ENCODE results near the gene NTM. TPM values are rescaled to one million over a fixed set of nuclear protein-coding genes. Genes with fewer than 3 reads are reported as not detected.

NTM gene
- total RNA-seq, 1 experiment from 2014 or later: 15.8 TPM

GRCh38 chr11:131642756-131643531, 272.5 kb downstream of the NTM start:
- DNase-seq (ENCODE audit: low read depth): no peak

- DNase-seq (ENCODE audit: low read depth): no peak
Measured at GRCh38 chr11:131644204-131644795, 273.9 kb downstream of the NTM start.

GRCh38 chr11:131645237-131645636, 274.8 kb downstream of the NTM start:
- peak; percentile 27 for DNase-seq (ENCODE audit: low read depth)

GRCh38 chr11:131649856-131650255, 279.4 kb downstream of the NTM start:
- no peak for DNase-seq (ENCODE audit: low read depth)

- peak; percentile 31 for DNase-seq (ENCODE audit: low read depth)
Measured at GRCh38 chr11:131652231-131652630, 281.8 kb downstream of the NTM start.

GRCh38 chr11:131653260-131653659, 282.8 kb downstream of the NTM start:
- DNase-seq (ENCODE audit: low read depth): no peak

GRCh38 chr11:131654849-131655248, 284.4 kb downstream of the NTM start:
- no peak for DNase-seq (ENCODE audit: low read depth)

GRCh38 chr11:131656179-131656838, 285.9 kb downstream of the NTM start:
- no peak for DNase-seq (ENCODE audit: low read depth)

- DNase-seq (ENCODE audit: low read depth): no peak
Measured at GRCh38 chr11:131656839-131657211, 286.4 kb downstream of the NTM start.

GRCh38 chr11:131658414-131658813, 288.0 kb downstream of the NTM start:
- no peak for DNase-seq (ENCODE audit: low read depth)

- no peak for DNase-seq (ENCODE audit: low read depth)
Measured at GRCh38 chr11:131658952-131659351, 288.5 kb downstream of the NTM start.

- DNase-seq (ENCODE audit: low read depth): no peak
Measured at GRCh38 chr11:131659931-131660330, 289.5 kb downstream of the NTM start.

GRCh38 chr11:131661132-131661531, 290.7 kb downstream of the NTM start:
- peak; percentile 44 for DNase-seq (ENCODE audit: low read depth)

- peak; percentile 18 for DNase-seq (ENCODE audit: low read depth)
Measured at GRCh38 chr11:131662317-131662972, 292.0 kb downstream of the NTM start.

- no peak for DNase-seq (ENCODE audit: low read depth)
Measured at GRCh38 chr11:131662993-131663392, 292.6 kb downstream of the NTM start.

- no peak for DNase-seq (ENCODE audit: low read depth)
Measured at GRCh38 chr11:131663405-131664200, 293.2 kb downstream of the NTM start.

GRCh38 chr11:131664293-131664692, 293.9 kb downstream of the NTM start:
- DNase-seq (ENCODE audit: low read depth): no peak

- DNase-seq (ENCODE audit: low read depth): no peak
Measured at GRCh38 chr11:131664816-131665215, 294.4 kb downstream of the NTM start.

- no peak for DNase-seq (ENCODE audit: low read depth)
Measured at GRCh38 chr11:131665344-131665968, 295.0 kb downstream of the NTM start.

- no peak for DNase-seq (ENCODE audit: low read depth)
Measured at GRCh38 chr11:131666006-131666405, 295.6 kb downstream of the NTM start.

- DNase-seq (ENCODE audit: low read depth): peak; percentile 59
Measured at GRCh38 chr11:131666617-131667016, 296.2 kb downstream of the NTM start.
